H9 (cell line): ENCODE results near the gene LACRT. TPM values are rescaled to one million over a fixed set of nuclear protein-coding genes. Genes with fewer than 3 reads are reported as not detected.
A peak's percentile ranks its signal among the peaks of the same experiment; 100 is the strongest.

ENCODE experiments used
- DNase-seq: peaks from one replicate; pipeline ENCODE4 v3.0.0-alpha.2; 2017
- H2AFZ ChIP-seq: one replicate; pipeline ENCODE4 v1.6.1; 2013; ENCODE audit warnings: mild to moderate bottlenecking, low read length, control low read depth, moderate library complexity
- H2AK5ac ChIP-seq: 2 replicates; pipeline ENCODE4 v1.6.1; 2013; ENCODE audit warnings: low read length, control low read depth, mixed read lengths; ENCODE audit not compliant: insufficient read length
- H2BK120ac ChIP-seq: one replicate; pipeline ENCODE4 v1.6.1; 2013; ENCODE audit warnings: low read depth, mild to moderate bottlenecking, low read length, control low read depth, inconsistent platforms; ENCODE audit not compliant: poor library complexity, severe bottlenecking
- H2BK12ac ChIP-seq: 2 replicates; pipeline ENCODE4 v1.6.1; 2013; ENCODE audit warnings: low read length, control low read depth, mixed read lengths, low read depth; ENCODE audit not compliant: insufficient read length
- H2BK15ac ChIP-seq: 2 replicates; pipeline ENCODE4 v1.6.1; 2013; ENCODE audit warnings: low read depth, low read length, control low read depth
- H2BK20ac ChIP-seq: one replicate; pipeline ENCODE4 v1.6.1; 2013; ENCODE audit warnings: low read depth, mild to moderate bottlenecking, low read length, control low read depth, inconsistent platforms; ENCODE audit not compliant: poor library complexity, severe bottlenecking
- H2BK5ac ChIP-seq: 2 replicates; pipeline ENCODE4 v1.6.1; 2013; ENCODE audit warnings: low read length, control low read depth, mixed read lengths; ENCODE audit not compliant: insufficient read length
- H3K14ac ChIP-seq: 2 replicates; pipeline ENCODE4 v1.6.1; 2013; ENCODE audit warnings: low read length, control low read depth; ENCODE audit not compliant: insufficient read depth
- H3K18ac ChIP-seq: 2 replicates; pipeline ENCODE4 v1.6.1; 2013; ENCODE audit warnings: low read depth, mild to moderate bottlenecking, mixed read lengths, low read length, control low read depth; ENCODE audit not compliant: insufficient read length
- H3K23ac ChIP-seq: 2 replicates; pipeline ENCODE4 v1.6.1; 2013; ENCODE audit warnings: low read length, control low read depth, mixed read lengths, low read depth; ENCODE audit not compliant: insufficient read length
- H3K23me2 ChIP-seq: 2 replicates; pipeline ENCODE4 v1.6.1; 2013; ENCODE audit warnings: low read depth, mild to moderate bottlenecking, mixed read lengths, low read length, control low read depth; ENCODE audit not compliant: insufficient read length, poor library complexity, severe bottlenecking
- H3K27ac ChIP-seq: 2 replicates; pipeline ENCODE4 v1.5.1; 2013; ENCODE audit warnings: low read length, control low read depth, mixed read lengths, low read depth; ENCODE audit not compliant: insufficient read length
- H3K27me3 ChIP-seq: 2 replicates; pipeline ENCODE4 v1.6.1; 2013; ENCODE audit warnings: low read length, control low read depth, inconsistent platforms; ENCODE audit not compliant: insufficient read depth
- H3K4ac ChIP-seq: 2 replicates; pipeline ENCODE4 v1.6.1; 2013; ENCODE audit warnings: low read depth, mild to moderate bottlenecking, control low read depth, inconsistent platforms, low read length, moderate library complexity
- H3K4me1 ChIP-seq: 2 replicates; pipeline ENCODE4 v1.6.1; 2013; ENCODE audit warnings: low read length, control low read depth, inconsistent platforms; ENCODE audit not compliant: insufficient read depth
- H3K4me2 ChIP-seq: 2 replicates; pipeline ENCODE4 v1.6.1; 2013; ENCODE audit warnings: low read length, control low read depth, mixed read lengths; ENCODE audit not compliant: insufficient read length, insufficient read depth
- H3K56ac ChIP-seq: 2 replicates; pipeline ENCODE4 v1.6.1; 2013; ENCODE audit warnings: low read depth, mild to moderate bottlenecking, mixed read lengths, low read length, control low read depth; ENCODE audit not compliant: insufficient read length
- H3K79me1 ChIP-seq: 2 replicates; pipeline ENCODE4 v1.6.1; 2013; ENCODE audit warnings: low read depth, mild to moderate bottlenecking, moderate library complexity, low read length, control low read depth, inconsistent platforms; ENCODE audit not compliant: insufficient read depth, poor library complexity, severe bottlenecking
- H3K79me2 ChIP-seq: 2 replicates; pipeline ENCODE4 v1.6.1; 2013; ENCODE audit warnings: low read length, control low read depth, inconsistent platforms; ENCODE audit not compliant: insufficient read depth
- H3K9ac ChIP-seq: 2 replicates; pipeline ENCODE4 v1.6.1; 2013; ENCODE audit warnings: low read length, control low read depth, mixed read lengths; ENCODE audit not compliant: insufficient read length; ENCODE audit errors: extremely low read depth
- H3K9me3 ChIP-seq: one replicate; pipeline ENCODE4 v1.6.1; 2013; ENCODE audit warnings: low read depth, low read length, inconsistent platforms; ENCODE audit not compliant: control insufficient read depth
- H3T11ph ChIP-seq: one replicate; pipeline ENCODE4 v1.6.1; 2013; ENCODE audit warnings: mild to moderate bottlenecking, low read length, control low read depth, inconsistent platforms
- H4K20me1 ChIP-seq: one replicate; pipeline ENCODE4 v1.6.1; 2013; ENCODE audit not compliant: control insufficient read depth, insufficient read length, insufficient read depth
- H4K5ac ChIP-seq: 2 replicates; pipeline ENCODE4 v1.6.1; 2013; ENCODE audit warnings: low read depth, mild to moderate bottlenecking, mixed read lengths, low read length, control low read depth; ENCODE audit not compliant: insufficient read length
- H4K8ac ChIP-seq: replicated peaks from 2 replicates; pipeline ENCODE4 v1.6.1; 2013; ENCODE audit warnings: low read length, control low read depth, mixed read lengths, low read depth; ENCODE audit not compliant: insufficient read length
- H4K91ac ChIP-seq: 2 replicates; pipeline ENCODE4 v1.6.1; 2013; ENCODE audit warnings: low read depth, mild to moderate bottlenecking, moderate library complexity, mixed read lengths, low read length, control low read depth; ENCODE audit not compliant: insufficient read length
- H3K27ac Mint-ChIP-seq, 3 experiments: 2 replicates in 2 of 3; 3 replicates in 1 of 3; pipeline ENCODE4 v1.8.0; 2020 to 2021; ENCODE audit warnings: mixed read lengths in 3 of 3, mild to moderate bottlenecking in 1 of 3, moderate library complexity in 1 of 3
- H3K27me3 Mint-ChIP-seq: 2 replicates; pipeline ENCODE4 v1.8.0; 2021; ENCODE audit warnings: low read depth, mild to moderate bottlenecking, moderate library complexity, mixed read lengths
- H3K36me3 Mint-ChIP-seq, 3 experiments: 2 replicates in 2 of 3; 3 replicates in 1 of 3; pipeline ENCODE4 v1.8.0; 2020 to 2021; ENCODE audit warnings: low read depth in 3 of 3, mixed read lengths in 3 of 3; ENCODE audit not compliant: insufficient read depth in 1 of 3
- H3K4me1 Mint-ChIP-seq, 2 experiments: 2 replicates each; pipeline ENCODE4 v1.8.0; 2020; ENCODE audit warnings: mixed read lengths in 2 of 2
- H3K4me3 Mint-ChIP-seq, 2 experiments: 2 replicates in 1 of 2; 3 replicates in 1 of 2; pipeline ENCODE4 v1.8.0; 2020 to 2021; ENCODE audit warnings: mild to moderate bottlenecking in 2 of 2, mixed read lengths in 2 of 2, moderate library complexity in 1 of 2
- H3K9me3 Mint-ChIP-seq, 2 experiments: 2 replicates in 1 of 2; 3 replicates in 1 of 2; pipeline ENCODE4 v1.8.0; 2020; ENCODE audit warnings: mild to moderate bottlenecking in 2 of 2, mixed read lengths in 2 of 2, moderate library complexity in 1 of 2
- CTCF ChIP-seq: fragments of 200-600 bp; sonication (generic); conservative IDR thresholded peaks from 3 replicates; pipeline ENCODE4 v1.8.0; 2021; ENCODE audit warnings: antibody characterized with exemption, mild to moderate bottlenecking
- WGBS: extraction: QIAGEN DNeasy Blood & Tissue Kit; methylation state at CpG from one replicate; pipeline ENCODE4 v1.1.7; 2013; ENCODE audit warnings: missing lambda C conversion rate, low lambda C conversion rate, mixed read lengths; ENCODE audit not compliant: insufficient read length; ENCODE audit errors: extremely low coverage; 5-methylcytosine and 5-hydroxymethylcytosine counted together
- total RNA-seq: library from RNA; stranded (reverse); gene quantifications from 2 replicates; pipeline ENCODE4 v1.2.1, GENCODE V29; 2021

Gene LACRT
- total RNA-seq, 1 experiment from 2014 or later = not detected

- DNase-seq = peak; percentile 26
- no peaks in the 10 kb centered on the region for H3K9me3 Mint-ChIP-seq
Measured at GRCh38 chr12:54603872-54604271, 30.8 kb downstream of the LACRT start.

More at GRCh38 chr12:54603872-54604271, 30.8 kb downstream of the LACRT start:
- no peak overlapping the region for H3K56ac ChIP-seq
- no peaks in the 10 kb centered on the region for H3K9me3 ChIP-seq
- no peak overlapping the region for H4K91ac ChIP-seq
- no peak overlapping the region for H2BK120ac ChIP-seq
- no peaks in the 10 kb centered on the region; the same call in 1 of the 2 replicates for H3K27me3 ChIP-seq
- H3K4me1 ChIP-seq = no peaks in the 10 kb centered on the region
- H2BK5ac ChIP-seq = no peak overlapping the region
- no peaks in the 10 kb centered on the region for H3K4me1 Mint-ChIP-seq
- H2AK5ac ChIP-seq = no peak overlapping the region
- H3K79me2 ChIP-seq = no peaks in the 10 kb centered on the region
- no peak overlapping the region for H2BK15ac ChIP-seq
- H3T11ph ChIP-seq = no peak overlapping the region
- H3K18ac ChIP-seq = no peak overlapping the region
- WGBS = no CpG with 5 or more reads among the region's 5 CpGs
- no peak overlapping the region for H4K8ac ChIP-seq
- TF ChIP-seq CTCF = no peak
- no peak overlapping the region for H3K23ac ChIP-seq
- H3K14ac ChIP-seq = no peak overlapping the region
- no peak overlapping the region for H3K4me3 Mint-ChIP-seq
- no peak overlapping the region for H2AFZ ChIP-seq
- H3K36me3 Mint-ChIP-seq = no peaks in the 10 kb centered on the region; a peak in 1 of 7 replicates
- H3K9ac ChIP-seq = no peak overlapping the region
- H3K79me1 ChIP-seq = no peaks in the 10 kb centered on the region
- H4K20me1 ChIP-seq = no peaks in the 10 kb centered on the region
- no peak overlapping the region for H3K4ac ChIP-seq
- H3K27ac Mint-ChIP-seq = no peak overlapping the region
- H2BK20ac ChIP-seq = no peak overlapping the region
- H2BK12ac ChIP-seq = no peak overlapping the region
- H3K23me2 ChIP-seq = no peaks in the 10 kb centered on the region
- H4K5ac ChIP-seq = no peak overlapping the region
- H3K4me2 ChIP-seq = no peak overlapping the region
- no peak overlapping the region for H3K27ac ChIP-seq
- H3K27me3 Mint-ChIP-seq = peaks cover 67% of the 10 kb centered on the region
